Uterus (tissue), 2 donors: ENCODE data around the gene SLC39A11.

Experiments
- POLR2A ChIP-seq, 2 donors: fragments of 450-650 bp; IDR thresholded peaks; one replicate each; pipeline ENCODE4 v1.6.1; 2016; ENCODE audit warnings: antibody characterized with exemption in 2 of 2, mild to moderate bottlenecking in 1 of 2, moderate library complexity in 1 of 2
- TF ChIP-seq, protein P1 (sequence below), 4 experiments: fragments of 200-600 bp in 2 of 4; fragments of 450-650 bp in 2 of 4; sonication (generic) in 2 of 4; IDR thresholded peaks; one replicate each; pipeline ENCODE4 v1.5.1; 2016 to 2019; ENCODE audit warnings: antibody characterized with exemption in 4 of 4, mild to moderate bottlenecking in 2 of 4, moderate library complexity in 1 of 4

DNA sequence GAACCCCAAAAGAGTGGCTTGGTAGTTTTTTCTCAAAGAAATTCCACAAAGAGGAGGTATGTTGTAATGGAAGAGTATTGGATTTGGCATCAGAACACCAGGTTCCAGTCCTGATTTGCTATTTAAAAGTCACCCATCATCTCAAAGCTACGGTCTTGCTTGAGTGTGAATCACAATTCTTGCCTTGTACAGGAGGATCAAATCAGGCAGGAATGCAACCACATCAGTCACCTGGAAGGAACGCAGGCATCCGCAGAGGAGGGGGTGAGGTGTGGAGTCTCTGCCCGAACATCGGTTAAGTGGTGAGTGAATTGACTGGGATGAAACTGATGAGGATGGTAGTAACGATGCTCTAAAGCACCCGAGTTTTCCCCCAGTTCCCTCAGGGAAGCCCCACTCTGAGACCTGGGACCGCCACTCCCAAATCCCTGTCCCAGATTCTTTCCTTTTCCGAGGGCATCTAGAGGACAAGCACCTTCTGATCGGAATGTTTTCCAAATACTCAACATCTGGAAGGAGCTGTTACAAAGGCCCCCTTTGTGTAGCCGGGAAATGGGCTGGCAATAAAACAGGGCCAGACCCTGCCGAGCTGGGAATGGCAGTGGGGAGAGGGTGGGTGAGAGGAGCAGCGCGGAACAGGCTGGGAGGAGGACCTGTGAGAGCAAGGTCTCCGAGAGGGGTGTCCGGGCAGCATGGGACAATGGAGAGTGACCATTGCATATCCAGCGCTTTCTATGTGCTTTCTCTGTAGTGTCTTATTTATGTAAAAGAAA lies 469.6 kb downstream of the SLC39A11 start:
- TF ChIP-seq, protein P1, sequence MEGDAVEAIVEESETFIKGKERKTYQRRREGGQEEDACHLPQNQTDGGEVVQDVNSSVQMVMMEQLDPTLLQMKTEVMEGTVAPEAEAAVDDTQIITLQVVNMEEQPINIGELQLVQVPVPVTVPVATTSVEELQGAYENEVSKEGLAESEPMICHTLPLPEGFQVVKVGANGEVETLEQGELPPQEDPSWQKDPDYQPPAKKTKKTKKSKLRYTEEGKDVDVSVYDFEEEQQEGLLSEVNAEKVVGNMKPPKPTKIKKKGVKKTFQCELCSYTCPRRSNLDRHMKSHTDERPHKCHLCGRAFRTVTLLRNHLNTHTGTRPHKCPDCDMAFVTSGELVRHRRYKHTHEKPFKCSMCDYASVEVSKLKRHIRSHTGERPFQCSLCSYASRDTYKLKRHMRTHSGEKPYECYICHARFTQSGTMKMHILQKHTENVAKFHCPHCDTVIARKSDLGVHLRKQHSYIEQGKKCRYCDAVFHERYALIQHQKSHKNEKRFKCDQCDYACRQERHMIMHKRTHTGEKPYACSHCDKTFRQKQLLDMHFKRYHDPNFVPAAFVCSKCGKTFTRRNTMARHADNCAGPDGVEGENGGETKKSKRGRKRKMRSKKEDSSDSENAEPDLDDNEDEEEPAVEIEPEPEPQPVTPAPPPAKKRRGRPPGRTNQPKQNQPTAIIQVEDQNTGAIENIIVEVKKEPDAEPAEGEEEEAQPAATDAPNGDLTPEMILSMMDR (IDR thresholded peaks at IDR 0.05) = no peak
- no peak for TF ChIP-seq POLR2A (IDR thresholded peaks at IDR 0.05)
